ENCODE results near the gene IKBKG.
"Not testable (repeated sequence)": the region's sequence is repeated elsewhere in the genome, so short reads cannot be mapped to it uniquely, and the experiment has no call there.

Gene IKBKG

GRCh38 chrX:154547245-154548027, at the start of gene IKBKG:
IKBKG (plus strand) TSS chrX:154547620; CDS start chrX:154552003, 4,383 bp downstream.
- DNase-seq (ENCODE audit: low read depth) = no peak

- not testable (repeated sequence) for DNase-seq (ENCODE audit: low read depth)
Observed at GRCh38 chrX:154501423-154501822, 46.0 kb upstream of the IKBKG start.

GRCh38 chrX:154502098-154502497, 45.3 kb upstream of the IKBKG start:
- DNase-seq (ENCODE audit: low read depth) = no peak

- no peak for DNase-seq (ENCODE audit: low read depth)
Observed at GRCh38 chrX:154502989-154503388, 44.4 kb upstream of the IKBKG start.

GRCh38 chrX:154505734-154506133, 41.7 kb upstream of the IKBKG start:
- DNase-seq (ENCODE audit: low read depth) = no peak

- DNase-seq (ENCODE audit: low read depth) = no peak
Observed at GRCh38 chrX:154506483-154507332, 40.7 kb upstream of the IKBKG start.

GRCh38 chrX:154507673-154508383, 39.6 kb upstream of the IKBKG start:
- DNase-seq (ENCODE audit: low read depth) = no peak

GRCh38 chrX:154508384-154508745, 39.1 kb upstream of the IKBKG start:
- DNase-seq (ENCODE audit: low read depth) = no peak

GRCh38 chrX:154509455-154509854, 38.0 kb upstream of the IKBKG start:
- no peak for DNase-seq (ENCODE audit: low read depth)

- no peak for DNase-seq (ENCODE audit: low read depth)
Observed at GRCh38 chrX:154511761-154512160, 35.7 kb upstream of the IKBKG start.

- DNase-seq (ENCODE audit: low read depth) = no peak
Observed at GRCh38 chrX:154512879-154513553, 34.4 kb upstream of the IKBKG start.

- DNase-seq (ENCODE audit: low read depth) = no peak
Observed at GRCh38 chrX:154513716-154514115, 33.7 kb upstream of the IKBKG start.

- DNase-seq (ENCODE audit: low read depth) = no peak
Observed at GRCh38 chrX:154515090-154515965, 32.1 kb upstream of the IKBKG start.

GRCh38 chrX:154515966-154516655, 31.3 kb upstream of the IKBKG start, which contains the start of gene FAM3A:
FAM3A (minus strand) TSS chrX:154516232; CDS start chrX:154515772, 460 bp downstream.
- DNase-seq (ENCODE audit: low read depth) = no peak

- DNase-seq (ENCODE audit: low read depth) = no peak
Observed at GRCh38 chrX:154516656-154517100, 30.7 kb upstream of the IKBKG start.

GRCh38 chrX:154517101-154517781, 30.2 kb upstream of the IKBKG start:
- no peak for DNase-seq (ENCODE audit: low read depth)

- DNase-seq (ENCODE audit: low read depth) = no peak
Observed at GRCh38 chrX:154519389-154519788, 28.0 kb upstream of the IKBKG start.

- DNase-seq (ENCODE audit: low read depth) = no peak
Observed at GRCh38 chrX:154525606-154526490, 21.6 kb upstream of the IKBKG start.
